GM18519 (cell line): ENCODE data around the gene DELE1.

ENCODE experiments used
- ATAC-seq: cut with Tn5 transposase; IDR thresholded peaks from one replicate; pipeline ENCODE4 v1.9.1; 2021; ENCODE audit warnings: mild to moderate bottlenecking, moderate library complexity; ENCODE audit not compliant: unreplicated experiment, low FRiP score

The DELE1 gene

GRCh38 chr5:141950207-141951005, 26.7 kb downstream of the DELE1 start:
- ATAC-seq, result no peak

- ATAC-seq, result peak; percentile 66
Observed at GRCh38 chr5:141951332-141951781, 27.7 kb downstream of the DELE1 start.

- ATAC-seq, result no peak
Observed at GRCh38 chr5:141952020-141952419, 28.3 kb downstream of the DELE1 start.

GRCh38 chr5:141954194-141954593, 30.5 kb downstream of the DELE1 start:
- ATAC-seq, result no peak

GRCh38 chr5:141957367-141957996, 33.8 kb downstream of the DELE1 start:
- no peak for ATAC-seq

GRCh38 chr5:141958113-141958512, 34.4 kb downstream of the DELE1 start, which contains the start of gene PCDH12:
PCDH12 (minus strand) TSS chr5:141958202; CDS start chr5:141957851, 351 bp downstream.
- ATAC-seq, result no peak

GRCh38 chr5:141958546-141959172, 35.0 kb downstream of the DELE1 start:
- no peak for ATAC-seq

- ATAC-seq, result no peak
Observed at GRCh38 chr5:141960018-141960417, 36.3 kb downstream of the DELE1 start.

- ATAC-seq, result peak; percentile 82
Observed at GRCh38 chr5:141960449-141961323, 37.0 kb downstream of the DELE1 start.

- no peak for ATAC-seq
Observed at GRCh38 chr5:141961466-141961865, 37.8 kb downstream of the DELE1 start.

GRCh38 chr5:141963701-141964100, 40.0 kb downstream of the DELE1 start:
- ATAC-seq, result no peak

GRCh38 chr5:141965071-141965470, 41.4 kb downstream of the DELE1 start:
- ATAC-seq, result no peak

- ATAC-seq, result no peak
Observed at GRCh38 chr5:141966275-141966962, 42.7 kb downstream of the DELE1 start.

GRCh38 chr5:141966963-141967333, 43.3 kb downstream of the DELE1 start:
- no peak for ATAC-seq

GRCh38 chr5:141968914-141969608, 45.4 kb downstream of the DELE1 start, which contains the start of gene RNF14:
RNF14 (plus strand) TSS chr5:141969105; CDS start chr5:141973589, 4,484 bp downstream.
- ATAC-seq, result peak; percentile 91

GRCh38 chr5:141969783-141970771, 46.4 kb downstream of the DELE1 start:
- peak; percentile 60 for ATAC-seq

GRCh38 chr5:141973871-141974595, 50.4 kb downstream of the DELE1 start:
- ATAC-seq, result no peak
